ENCODE measurements around the gene RNH1. TPM values are rescaled to one million over a fixed set of nuclear protein-coding genes. Genes with fewer than 3 reads are reported as not detected.

RNH1 gene
- total RNA-seq, 2 donors from 2014 or later = 97.8 to 153 TPM

GRCh38 chr11:502288-503178 is 4.5 kb downstream of the RNH1 start:
- H3K27me3 ChIP-seq = no peaks in the 10 kb centered on the region
- H3K4me3 ChIP-seq = no peak overlapping the region
- 67 to 94% methylated on average over 5 to 7 of the region's 10 CpGs for WGBS, 2 donors
- H3K9me3 ChIP-seq = no peaks in the 10 kb centered on the region
- no peak for ATAC-seq
- no peak overlapping the region for H3K27ac ChIP-seq
- H3K36me3 ChIP-seq (replicated peaks in 1 of 2; ENCODE audit: insufficient read depth in 1 of 2, low read depth in 2 of 2) = peaks cover 0 to 27% of the 10 kb centered on the region in 2 donors
- TF ChIP-seq POLR2A (IDR thresholded peaks at IDR 0.05) = no peak
- no peak for TF ChIP-seq CTCF (IDR thresholded peaks at IDR 0.05)
- DNase-seq = no peak
- intact Hi-C loops (cut with DNase I) = no loop called here
- H3K4me1 ChIP-seq = peaks cover 28% of the 10 kb centered on the region

- H3K27me3 ChIP-seq = no peaks in the 10 kb centered on the region
- intact Hi-C loops (cut with DNase I) = no loop called here
- 76% methylated on average over 19 of the region's 19 CpGs; no CpG with 5 or more reads in 1 of the 2 donors for WGBS, 2 donors
- H3K36me3 ChIP-seq (replicated peaks in 1 of 2; ENCODE audit: insufficient read depth in 1 of 2, low read depth in 2 of 2) = peaks cover 0 to 34% of the 10 kb centered on the region in 2 donors
- no peak overlapping the region for H3K4me3 ChIP-seq
- H3K4me1 ChIP-seq = peaks cover 26% of the 10 kb centered on the region
- TF ChIP-seq CTCF (IDR thresholded peaks at IDR 0.05) = no peak
- no peak for TF ChIP-seq POLR2A (IDR thresholded peaks at IDR 0.05)
- H3K9me3 ChIP-seq = no peaks in the 10 kb centered on the region
- DNase-seq = no peak
- no peak overlapping the region for H3K27ac ChIP-seq
- ATAC-seq = no peak
These were observed 5.3 kb downstream of the RNH1 start for GRCh38 chr11:501683-502287.

GRCh38 chr11:501001-501682 is 5.9 kb downstream of the RNH1 start:
- H3K27ac ChIP-seq = no peak overlapping the region
- ATAC-seq = no peak
- DNase-seq = no peak
- peaks cover 0 to 34% of the 10 kb centered on the region in 2 donors for H3K36me3 ChIP-seq (replicated peaks in 1 of 2; ENCODE audit: insufficient read depth in 1 of 2, low read depth in 2 of 2)
- peaks cover 26% of the 10 kb centered on the region for H3K4me1 ChIP-seq
- TF ChIP-seq POLR2A (IDR thresholded peaks at IDR 0.05) (no peak), CTCF (IDR thresholded peaks at IDR 0.05) (no peak)
- H3K9me3 ChIP-seq = no peaks in the 10 kb centered on the region
- intact Hi-C loops (cut with DNase I) = no loop called here
- 88 to 94% methylated on average over 22 to 24 of the region's 24 CpGs for WGBS, 2 donors
- no peaks in the 10 kb centered on the region for H3K27me3 ChIP-seq
- no peak overlapping the region for H3K4me3 ChIP-seq

GRCh38 chr11:499201-500076 is 7.6 kb downstream of the RNH1 start:
- WGBS, 2 donors = 94 to 95% methylated on average over 4 to 19 of the region's 24 CpGs
- Histone ChIP-seq H3K4me3 (no peak overlapping the region), H3K36me3 (replicated peaks in 1 of 2; ENCODE audit: insufficient read depth in 1 of 2, low read depth in 2 of 2) (peaks cover 0 to 38% of the 10 kb centered on the region in 2 donors), H3K4me1 (peaks cover 9% of the 10 kb centered on the region), H3K27me3 (no peaks in the 10 kb centered on the region), H3K27ac (no peak overlapping the region), H3K9me3 (no peaks in the 10 kb centered on the region)
- TF ChIP-seq CTCF (IDR thresholded peaks at IDR 0.05) (no peak), POLR2A (IDR thresholded peaks at IDR 0.05) (no peak)
- no peak for DNase-seq
- ATAC-seq = no peak
- intact Hi-C loops (cut with DNase I) = no loop called here

All from body of pancreas (tissue), 4 donors.